ENCODE results near the gene MBNL1. TPM values are rescaled to one million over a fixed set of nuclear protein-coding genes. Genes with fewer than 3 reads are reported as not detected.

Gene MBNL1
- total RNA-seq, 2 experiments from 2014 or later: 163 to 174 TPM

DNA sequence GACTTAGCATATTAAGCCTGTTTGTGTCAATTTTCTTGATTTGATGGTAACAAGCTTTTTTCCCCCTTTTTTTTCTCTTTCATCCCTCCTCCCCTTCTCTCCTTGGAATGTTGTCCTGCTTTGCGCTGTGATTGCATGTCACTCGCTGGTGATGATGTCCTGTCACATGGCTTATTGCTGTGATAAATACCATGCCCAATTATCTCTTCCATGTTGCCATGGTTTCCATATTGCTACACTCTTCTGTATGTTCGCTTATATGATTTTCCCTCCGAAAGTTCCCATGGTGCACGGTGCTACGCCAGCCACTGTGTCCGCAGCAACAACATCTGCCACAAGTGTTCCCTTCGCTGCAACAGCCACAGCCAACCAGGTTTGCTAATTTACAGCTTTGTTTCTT lies 187.3 kb downstream of the MBNL1 start:
- no peaks in the 10 kb centered on the region for H4K20me1 ChIP-seq (ENCODE audit: insufficient read depth, low read length)
- no peaks in the 10 kb centered on the region; the same call in 1 of the 2 replicates for H3K79me2 ChIP-seq (ENCODE audit: insufficient read depth, low read depth, low read length)
- intact Hi-C loops (cut with micrococcal nuclease; ENCODE audit: unreplicated experiment): no loop called here
- H3K4me3 ChIP-seq (ENCODE audit: low read depth, low read length, poor library complexity, severe bottlenecking): no peak overlapping the region
- no peaks in the 10 kb centered on the region for H3K9me2 ChIP-seq (ENCODE audit: insufficient read depth, low read length)
- no peak for TF ChIP-seq EZH2phosphoT487 (IDR thresholded peaks at IDR 0.05; ENCODE audit: borderline replicate concordance, low read depth, low read length)
- TF ChIP-seq, protein P1, sequence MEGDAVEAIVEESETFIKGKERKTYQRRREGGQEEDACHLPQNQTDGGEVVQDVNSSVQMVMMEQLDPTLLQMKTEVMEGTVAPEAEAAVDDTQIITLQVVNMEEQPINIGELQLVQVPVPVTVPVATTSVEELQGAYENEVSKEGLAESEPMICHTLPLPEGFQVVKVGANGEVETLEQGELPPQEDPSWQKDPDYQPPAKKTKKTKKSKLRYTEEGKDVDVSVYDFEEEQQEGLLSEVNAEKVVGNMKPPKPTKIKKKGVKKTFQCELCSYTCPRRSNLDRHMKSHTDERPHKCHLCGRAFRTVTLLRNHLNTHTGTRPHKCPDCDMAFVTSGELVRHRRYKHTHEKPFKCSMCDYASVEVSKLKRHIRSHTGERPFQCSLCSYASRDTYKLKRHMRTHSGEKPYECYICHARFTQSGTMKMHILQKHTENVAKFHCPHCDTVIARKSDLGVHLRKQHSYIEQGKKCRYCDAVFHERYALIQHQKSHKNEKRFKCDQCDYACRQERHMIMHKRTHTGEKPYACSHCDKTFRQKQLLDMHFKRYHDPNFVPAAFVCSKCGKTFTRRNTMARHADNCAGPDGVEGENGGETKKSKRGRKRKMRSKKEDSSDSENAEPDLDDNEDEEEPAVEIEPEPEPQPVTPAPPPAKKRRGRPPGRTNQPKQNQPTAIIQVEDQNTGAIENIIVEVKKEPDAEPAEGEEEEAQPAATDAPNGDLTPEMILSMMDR (conservative IDR thresholded peaks at IDR 0.05; ENCODE audit: low read length): no peak
- ChIA-PET POLR2A (interaction anchor here (0.7 to 1.9 kb wide), 2 partner anchors 8 to 190 kb away, joined by 3 to 4 read pairs; no protein-coding TSS in a partner anchor), CTCF (ENCODE audit: unreplicated experiment) (no interaction called here)
- no peaks in the 10 kb centered on the region for H3K9me3 ChIP-seq (ENCODE audit: low read length)
- H2AFZ ChIP-seq (ENCODE audit: low read length): no peak overlapping the region
- no peak overlapping the region for H3K27ac ChIP-seq (ENCODE audit: low read depth, low read length, poor library complexity, severe bottlenecking)
- no peaks in the 10 kb centered on the region for H3K4me1 ChIP-seq (ENCODE audit: insufficient read depth, low read length, poor library complexity, severe bottlenecking)
- H3K36me3 ChIP-seq (ENCODE audit: insufficient read depth, low read length): peaks cover 81% of the 10 kb centered on the region
- DNase-seq (ENCODE audit: low spot score): no peak
- H3K4me2 ChIP-seq (ENCODE audit: low read length): no peak overlapping the region
- BruUV-seq (replicated peaks): no TSS peak

- intact Hi-C loops (cut with micrococcal nuclease; ENCODE audit: unreplicated experiment): no loop called here
- Histone ChIP-seq H3K27ac (ENCODE audit: low read depth, low read length, poor library complexity, severe bottlenecking) (no peak overlapping the region), H3K9me3 (ENCODE audit: low read length) (no peaks in the 10 kb centered on the region), H3K36me3 (ENCODE audit: insufficient read depth, low read length) (peaks cover 80% of the 10 kb centered on the region), H3K9me2 (ENCODE audit: insufficient read depth, low read length) (no peaks in the 10 kb centered on the region), H3K79me2 (ENCODE audit: insufficient read depth, low read depth, low read length) (no peaks in the 10 kb centered on the region; the same call in 1 of the 2 replicates), H4K20me1 (ENCODE audit: insufficient read depth, low read length) (no peaks in the 10 kb centered on the region), H2AFZ (ENCODE audit: low read length) (no peak overlapping the region), H3K4me2 (ENCODE audit: low read length) (no peak overlapping the region), H3K4me1 (ENCODE audit: insufficient read depth, low read length, poor library complexity, severe bottlenecking) (no peaks in the 10 kb centered on the region), H3K4me3 (ENCODE audit: low read depth, low read length, poor library complexity, severe bottlenecking) (no peak overlapping the region)
- TF ChIP-seq, protein P1 (conservative IDR thresholded peaks at IDR 0.05; ENCODE audit: low read length): no peak
- no peak for TF ChIP-seq EZH2phosphoT487 (IDR thresholded peaks at IDR 0.05; ENCODE audit: borderline replicate concordance, low read depth, low read length)
- POLR2A ChIA-PET: interaction anchor here (0.5 to 1.9 kb wide), 5 partner anchors 9 to 449 kb away, joined by 3 to 7 read pairs (median 4); no protein-coding TSS in a partner anchor
- no peak for DNase-seq (ENCODE audit: low spot score)
- CTCF ChIA-PET (ENCODE audit: unreplicated experiment): no interaction called here
- BruUV-seq (replicated peaks): no TSS peak
Measured at GRCh38 chr3:152457500-152458375, 189.0 kb downstream of the MBNL1 start.
